Astrocyte (in vitro differentiated cells and primary cell): ENCODE results near the gene NSRP1. TPM values are rescaled to one million over a fixed set of nuclear protein-coding genes. Genes with fewer than 3 reads are reported as not detected.

ENCODE experiments used
- DNase-seq: peaks from one replicate; pipeline ENCODE4 v3.0.0-alpha.2; 2010; ENCODE audit warnings: low read depth
- FAIRE-seq: peaks from 2 replicates; lab custom pipeline; 2011; peaks lifted over from hg19 to GRCh38; lab: Jason Lieb, UNC
- H2AFZ ChIP-seq: 2 replicates; pipeline ENCODE4 v1.6.0; 2012; ENCODE audit warnings: low read depth, low read length, inconsistent platforms
- H3K27ac ChIP-seq: 2 replicates; pipeline ENCODE4 v1.5.1; 2011; ENCODE audit warnings: low read depth, low read length, inconsistent platforms
- H3K27me3 ChIP-seq: 2 replicates; pipeline ENCODE4 v1.6.0; 2011; ENCODE audit warnings: low read length, inconsistent platforms; ENCODE audit not compliant: insufficient read depth
- H3K36me3 ChIP-seq: 2 replicates; pipeline ENCODE4 v1.5.1; 2011; ENCODE audit warnings: low read length, inconsistent platforms; ENCODE audit not compliant: insufficient read depth
- H3K4me1 ChIP-seq: 2 replicates; pipeline ENCODE4 v1.5.1; 2011; ENCODE audit warnings: low read length, inconsistent platforms; ENCODE audit not compliant: insufficient read depth
- H3K4me2 ChIP-seq: 2 replicates; pipeline ENCODE4 v1.6.0; 2012; ENCODE audit warnings: low read length, inconsistent platforms
- H3K4me3 ChIP-seq: 2 replicates; pipeline ENCODE4 v1.5.1; 2011; ENCODE audit warnings: low read depth, mild to moderate bottlenecking, low read length, inconsistent platforms; ENCODE audit not compliant: insufficient read depth
- H3K79me2 ChIP-seq: 2 replicates; pipeline ENCODE4 v1.6.0; 2012; ENCODE audit warnings: mild to moderate bottlenecking, low read length, inconsistent platforms; ENCODE audit not compliant: insufficient read depth
- H3K9ac ChIP-seq: 2 replicates; pipeline ENCODE4 v1.6.0; 2012; ENCODE audit warnings: mild to moderate bottlenecking, low read length, inconsistent platforms
- H3K9me3 ChIP-seq: 2 replicates; pipeline ENCODE4 v1.5.1; 2012; ENCODE audit warnings: low read depth, mild to moderate bottlenecking, low read length, inconsistent platforms; ENCODE audit not compliant: insufficient read depth
- H4K20me1 ChIP-seq: 2 replicates; pipeline ENCODE4 v1.6.0; 2012; ENCODE audit warnings: low read length, inconsistent platforms; ENCODE audit not compliant: insufficient read depth
- H3K27ac Mint-ChIP-seq: one replicate; pipeline ENCODE4 v1.8.0; 2021; ENCODE audit warnings: mild to moderate bottlenecking, mixed read lengths; ENCODE audit not compliant: unreplicated experiment
- H3K27me3 Mint-ChIP-seq: one replicate; pipeline ENCODE4 v1.8.0; 2021; ENCODE audit warnings: low read depth, mixed read lengths; ENCODE audit not compliant: unreplicated experiment
- H3K36me3 Mint-ChIP-seq: one replicate; pipeline ENCODE4 v1.8.0; 2021; ENCODE audit warnings: low read depth, mixed read lengths; ENCODE audit not compliant: unreplicated experiment
- H3K4me1 Mint-ChIP-seq: one replicate; pipeline ENCODE4 v1.8.0; 2021; ENCODE audit warnings: low read depth, mixed read lengths; ENCODE audit not compliant: unreplicated experiment
- H3K4me3 Mint-ChIP-seq: one replicate; pipeline ENCODE4 v1.8.0; 2021; ENCODE audit warnings: mild to moderate bottlenecking, moderate library complexity, mixed read lengths; ENCODE audit not compliant: unreplicated experiment
- H3K9me3 Mint-ChIP-seq: one replicate; pipeline ENCODE4 v1.8.0; 2021; ENCODE audit warnings: mild to moderate bottlenecking, mixed read lengths; ENCODE audit not compliant: unreplicated experiment
- CTCF ChIP-seq: IDR thresholded peaks from 2 replicates; pipeline ENCODE4 v1.5.1; 2011; ENCODE audit warnings: low read depth, mild to moderate bottlenecking, inconsistent platforms, low read length, moderate library complexity; ENCODE audit not compliant: insufficient read depth
- EZH2 ChIP-seq: IDR thresholded peaks from 2 replicates; pipeline ENCODE4 v1.6.1; 2012; ENCODE audit warnings: mild to moderate bottlenecking, low read length, inconsistent platforms; ENCODE audit not compliant: insufficient read depth
- total RNA-seq: library from RNA; stranded (reverse); gene quantifications from 2 replicates; pipeline ENCODE4 v1.2.1, GENCODE V29; 2021

The NSRP1 gene
- total RNA-seq, 1 donor from 2014 or later = 17.7 TPM

- Mint-ChIP-seq H3K27ac (no peak overlapping the region), H3K36me3 (peaks cover 12% of the 10 kb centered on the region), H3K9me3 (no peaks in the 10 kb centered on the region), H3K4me1 (no peaks in the 10 kb centered on the region), H3K27me3 (no peaks in the 10 kb centered on the region), H3K4me3 (no peak overlapping the region)
- H3K36me3 ChIP-seq = peaks cover 5% of the 10 kb centered on the region
- TF ChIP-seq CTCF (no peak), EZH2 (no peak)
- FAIRE-seq (no peak), DNase-seq (no peak)
- H3K4me3 ChIP-seq = no peak overlapping the region
- no peak overlapping the region for H2AFZ ChIP-seq
- no peak overlapping the region for H3K27ac ChIP-seq
- H3K79me2 ChIP-seq = peaks cover 87% of the 10 kb centered on the region
- no peaks in the 10 kb centered on the region for H3K4me1 ChIP-seq
- no peak overlapping the region for H3K9ac ChIP-seq
- no peaks in the 10 kb centered on the region for H3K9me3 ChIP-seq
- H3K27me3 ChIP-seq = no peaks in the 10 kb centered on the region
- peaks cover 56% of the 10 kb centered on the region for H4K20me1 ChIP-seq
- no peak overlapping the region for H3K4me2 ChIP-seq
Observed at GRCh38 chr17:30155389-30155788, 38.8 kb downstream of the NSRP1 start.

- Mint-ChIP-seq H3K4me3 (no peak overlapping the region), H3K4me1 (no peaks in the 10 kb centered on the region), H3K27ac (no peak overlapping the region), H3K9me3 (peaks cover 2% of the 10 kb centered on the region), H3K36me3 (peaks cover 12% of the 10 kb centered on the region), H3K27me3 (no peaks in the 10 kb centered on the region)
- DNase-seq = no peak
- peaks cover 43% of the 10 kb centered on the region for H4K20me1 ChIP-seq
- H3K27ac ChIP-seq = no peak overlapping the region
- H3K4me2 ChIP-seq = no peak overlapping the region
- peaks cover 6% of the 10 kb centered on the region for H3K36me3 ChIP-seq
- peaks cover 90% of the 10 kb centered on the region for H3K79me2 ChIP-seq
- no peak for FAIRE-seq
- no peak overlapping the region for H2AFZ ChIP-seq
- no peak overlapping the region for H3K4me3 ChIP-seq
- H3K9ac ChIP-seq = no peak overlapping the region
- no peaks in the 10 kb centered on the region for H3K4me1 ChIP-seq
- H3K9me3 ChIP-seq = no peaks in the 10 kb centered on the region
- H3K27me3 ChIP-seq = no peaks in the 10 kb centered on the region
- no peak for TF ChIP-seq CTCF
- no peak for TF ChIP-seq EZH2
Observed at GRCh38 chr17:30158896-30159625, 42.4 kb downstream of the NSRP1 start.

- DNase-seq = no peak
- peaks cover 12% of the 10 kb centered on the region for H3K36me3 Mint-ChIP-seq
Observed at GRCh38 chr17:30160419-30161172, 44.0 kb downstream of the NSRP1 start.

More at GRCh38 chr17:30160419-30161172, 44.0 kb downstream of the NSRP1 start:
- no peak overlapping the region for H3K4me2 ChIP-seq
- H2AFZ ChIP-seq = no peak overlapping the region
- Mint-ChIP-seq H3K9me3 (peaks cover 2% of the 10 kb centered on the region), H3K4me1 (no peaks in the 10 kb centered on the region), H3K4me3 (no peak overlapping the region), H3K27ac (no peak overlapping the region), H3K27me3 (no peaks in the 10 kb centered on the region)
- FAIRE-seq = no peak
- H3K36me3 ChIP-seq = peaks cover 9% of the 10 kb centered on the region
- no peak overlapping the region for H3K4me3 ChIP-seq
- no peak overlapping the region for H3K27ac ChIP-seq
- no peak overlapping the region for H3K9ac ChIP-seq
- H3K27me3 ChIP-seq = no peaks in the 10 kb centered on the region
- peaks cover 55% of the 10 kb centered on the region for H4K20me1 ChIP-seq
- peaks cover 88% of the 10 kb centered on the region for H3K79me2 ChIP-seq
- H3K4me1 ChIP-seq = no peaks in the 10 kb centered on the region
- no peak for TF ChIP-seq CTCF
- no peaks in the 10 kb centered on the region for H3K9me3 ChIP-seq
